ENCODE results near the gene CCDC187. TPM values are rescaled to one million over a fixed set of nuclear protein-coding genes. Genes with fewer than 3 reads are reported as not detected.

Gene CCDC187
- total and polyA plus RNA-seq, 12 donors, result 0.02 to 0.07 (median 0.03) TPM; not detected in 8

- Histone ChIP-seq H3K27ac (no peak overlapping the region), H3K4me3 (no peak overlapping the region), H3K9me3 (no peaks in the 10 kb centered on the region), H3K4me1 (peaks cover 0 to 4% (median 0%) of the 10 kb centered on the region in 9 donors), H3K27me3 (peaks cover 0 to 52% (median 30%) of the 10 kb centered on the region in 7 donors), H3K36me3 (no peaks in the 10 kb centered on the region)
- DNase-seq, result no peak
- 69 to 71% methylated on average over 4 of the region's 4 CpGs for WGBS, 2 donors
- intact Hi-C loops (cut with DNase I), result no loop called here
- TF ChIP-seq, protein P1, sequence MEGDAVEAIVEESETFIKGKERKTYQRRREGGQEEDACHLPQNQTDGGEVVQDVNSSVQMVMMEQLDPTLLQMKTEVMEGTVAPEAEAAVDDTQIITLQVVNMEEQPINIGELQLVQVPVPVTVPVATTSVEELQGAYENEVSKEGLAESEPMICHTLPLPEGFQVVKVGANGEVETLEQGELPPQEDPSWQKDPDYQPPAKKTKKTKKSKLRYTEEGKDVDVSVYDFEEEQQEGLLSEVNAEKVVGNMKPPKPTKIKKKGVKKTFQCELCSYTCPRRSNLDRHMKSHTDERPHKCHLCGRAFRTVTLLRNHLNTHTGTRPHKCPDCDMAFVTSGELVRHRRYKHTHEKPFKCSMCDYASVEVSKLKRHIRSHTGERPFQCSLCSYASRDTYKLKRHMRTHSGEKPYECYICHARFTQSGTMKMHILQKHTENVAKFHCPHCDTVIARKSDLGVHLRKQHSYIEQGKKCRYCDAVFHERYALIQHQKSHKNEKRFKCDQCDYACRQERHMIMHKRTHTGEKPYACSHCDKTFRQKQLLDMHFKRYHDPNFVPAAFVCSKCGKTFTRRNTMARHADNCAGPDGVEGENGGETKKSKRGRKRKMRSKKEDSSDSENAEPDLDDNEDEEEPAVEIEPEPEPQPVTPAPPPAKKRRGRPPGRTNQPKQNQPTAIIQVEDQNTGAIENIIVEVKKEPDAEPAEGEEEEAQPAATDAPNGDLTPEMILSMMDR (IDR thresholded peaks at IDR 0.05), result no peak
- ATAC-seq, result no peak
Measured at GRCh38 chr9:136307215-136307750, 3.4 kb upstream of the CCDC187 start.

- DNase-seq (no peak), ATAC-seq (no peak)
- no peak overlapping the region for H3K27ac ChIP-seq
- peaks cover 0 to 4% (median 0%) of the 10 kb centered on the region in 9 donors for H3K4me1 ChIP-seq
- 47 to 49% methylated on average over 34 of the region's 34 CpGs for WGBS, 2 donors
- no peak overlapping the region for H3K4me3 ChIP-seq
- H3K36me3 ChIP-seq, result no peaks in the 10 kb centered on the region
- no peaks in the 10 kb centered on the region for H3K9me3 ChIP-seq
- intact Hi-C loops (cut with DNase I), result no loop called here
- peaks cover 0 to 52% (median 25%) of the 10 kb centered on the region in 7 donors for H3K27me3 ChIP-seq
- TF ChIP-seq, protein P1 (IDR thresholded peaks at IDR 0.05), result no peak
Measured at GRCh38 chr9:136306211-136307208, 2.6 kb upstream of the CCDC187 start.

DNA sequence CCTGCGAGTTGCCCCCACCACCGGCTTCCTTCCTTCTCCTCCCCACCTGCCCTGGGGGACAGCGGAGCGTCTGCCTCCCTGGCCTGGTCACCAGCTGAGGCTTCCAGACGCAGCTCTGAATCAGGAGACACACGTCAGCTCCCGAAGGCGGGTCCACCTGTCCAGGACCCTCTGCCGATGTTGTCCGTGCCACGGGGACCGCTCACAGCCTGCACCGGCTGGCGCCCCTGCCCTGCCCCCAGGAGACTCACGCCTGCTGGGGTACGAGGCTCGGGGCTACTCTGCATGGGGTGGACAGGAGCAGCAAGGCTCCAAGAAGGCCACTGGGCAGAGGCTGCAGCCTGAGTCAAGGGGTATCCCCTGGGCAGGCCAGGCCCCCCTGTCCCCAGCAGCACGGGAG, 1.9 kb upstream of the CCDC187 start:
- TF ChIP-seq, protein P1 (IDR thresholded peaks at IDR 0.05), result no peak
- Histone ChIP-seq H3K4me1 (peaks cover 0 to 4% (median 0%) of the 10 kb centered on the region in 9 donors), H3K36me3 (no peaks in the 10 kb centered on the region), H3K4me3 (no peak overlapping the region), H3K27me3 (peaks cover 0 to 45% (median 18%) of the 10 kb centered on the region in 7 donors), H3K27ac (no peak overlapping the region), H3K9me3 (no peaks in the 10 kb centered on the region)
- intact Hi-C loops (cut with DNase I), result no loop called here
- peak in 3 of 8 donors; percentile 4 to 20 (median 17) for ATAC-seq
- no peak for DNase-seq
- WGBS, 2 donors, result 57 to 66% methylated on average over 18 of the region's 18 CpGs

DNA sequence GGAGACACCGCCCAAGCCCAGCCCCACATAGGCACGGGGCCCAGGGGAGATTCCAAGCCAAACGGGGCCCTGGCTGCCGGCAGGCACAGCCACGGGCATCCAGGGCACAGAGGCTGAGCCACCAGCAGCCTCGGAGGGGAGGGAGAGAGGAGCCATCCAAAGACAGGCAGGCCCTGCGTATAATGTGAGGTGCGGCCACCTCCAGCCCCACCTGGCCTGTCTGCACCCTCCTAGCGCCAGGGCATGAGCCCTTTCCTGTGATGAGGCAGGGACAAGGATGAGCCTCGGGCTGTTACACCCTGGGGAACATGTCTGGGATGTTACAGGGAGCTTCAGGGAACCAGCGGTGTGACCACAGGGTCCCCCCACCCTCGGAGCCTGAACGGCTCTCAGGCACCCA, 1.1 kb upstream of the CCDC187 start:
- DNase-seq, result no peak
- intact Hi-C loops (cut with DNase I), result no loop called here

More for the DNA sequence above, 1.1 kb upstream of the CCDC187 start:
- TF ChIP-seq, protein P1 (IDR thresholded peaks at IDR 0.05), result no peak
- Histone ChIP-seq H3K4me1 (peaks cover 0 to 4% (median 0%) of the 10 kb centered on the region in 9 donors), H3K36me3 (no peaks in the 10 kb centered on the region), H3K27me3 (peaks cover 0 to 38% (median 10%) of the 10 kb centered on the region in 7 donors), H3K4me3 (no peak overlapping the region), H3K27ac (no peak overlapping the region), H3K9me3 (no peaks in the 10 kb centered on the region)
- WGBS, 2 donors, result 76 to 80% methylated on average over 13 of the region's 13 CpGs
- peak in 4 of 8 donors; percentile 21 to 48 (median 46) for ATAC-seq

Data from heart right ventricle (tissue), 16 donors.